Lower leg skin (tissue), 3 donors: Measurements from ENCODE around the gene LARP1B.

Source experiments
- POLR2A ChIP-seq, 2 donors: fragments of 450-650 bp; IDR thresholded peaks; one replicate each; pipeline ENCODE4 v1.6.1; 2016 to 2017; ENCODE audit warnings: antibody characterized with exemption in 2 of 2, mild to moderate bottlenecking in 1 of 2, moderate library complexity in 1 of 2
- TF ChIP-seq, protein P1 (sequence below), 3 donors: fragments of 450-650 bp; IDR thresholded peaks; one replicate each; pipeline ENCODE4 v1.5.1; 2016; ENCODE audit warnings: antibody characterized with exemption in 3 of 3, mild to moderate bottlenecking in 3 of 3, moderate library complexity in 2 of 3

DNA sequence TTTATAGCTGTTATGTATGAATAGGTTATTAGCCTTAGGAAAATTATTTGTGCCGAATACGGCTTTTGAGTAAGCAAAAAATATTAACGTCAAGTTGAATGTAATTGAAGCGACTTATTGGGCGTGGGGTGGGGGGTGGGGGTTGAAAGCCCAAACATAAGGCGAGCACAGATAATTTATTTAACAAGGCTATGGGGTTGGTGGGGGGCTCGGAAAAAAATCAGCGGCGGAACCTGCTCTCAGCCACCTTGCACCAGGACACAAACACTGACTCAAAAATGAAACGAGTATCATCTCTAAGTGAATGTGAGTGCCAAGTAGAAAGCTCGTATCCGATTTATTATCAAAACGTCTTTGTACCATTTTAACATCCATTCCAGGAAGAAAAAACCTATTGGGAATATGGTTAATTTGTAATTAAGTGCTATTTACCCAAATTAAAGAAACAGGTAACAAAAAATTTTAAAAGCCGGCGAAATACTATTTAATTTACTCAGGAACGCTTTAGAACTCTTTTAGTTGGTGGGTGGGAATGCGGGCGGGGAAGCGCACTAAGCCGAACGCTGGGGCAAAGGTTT is 902 bp upstream of the LARP1B start:
- TF ChIP-seq, protein P1, sequence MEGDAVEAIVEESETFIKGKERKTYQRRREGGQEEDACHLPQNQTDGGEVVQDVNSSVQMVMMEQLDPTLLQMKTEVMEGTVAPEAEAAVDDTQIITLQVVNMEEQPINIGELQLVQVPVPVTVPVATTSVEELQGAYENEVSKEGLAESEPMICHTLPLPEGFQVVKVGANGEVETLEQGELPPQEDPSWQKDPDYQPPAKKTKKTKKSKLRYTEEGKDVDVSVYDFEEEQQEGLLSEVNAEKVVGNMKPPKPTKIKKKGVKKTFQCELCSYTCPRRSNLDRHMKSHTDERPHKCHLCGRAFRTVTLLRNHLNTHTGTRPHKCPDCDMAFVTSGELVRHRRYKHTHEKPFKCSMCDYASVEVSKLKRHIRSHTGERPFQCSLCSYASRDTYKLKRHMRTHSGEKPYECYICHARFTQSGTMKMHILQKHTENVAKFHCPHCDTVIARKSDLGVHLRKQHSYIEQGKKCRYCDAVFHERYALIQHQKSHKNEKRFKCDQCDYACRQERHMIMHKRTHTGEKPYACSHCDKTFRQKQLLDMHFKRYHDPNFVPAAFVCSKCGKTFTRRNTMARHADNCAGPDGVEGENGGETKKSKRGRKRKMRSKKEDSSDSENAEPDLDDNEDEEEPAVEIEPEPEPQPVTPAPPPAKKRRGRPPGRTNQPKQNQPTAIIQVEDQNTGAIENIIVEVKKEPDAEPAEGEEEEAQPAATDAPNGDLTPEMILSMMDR (IDR thresholded peaks at IDR 0.05), result no peak
- TF ChIP-seq POLR2A (IDR thresholded peaks at IDR 0.05), result no peak
